Sigmoid colon (tissue), 3 donors: ENCODE results near the gene XYLT1.

ENCODE experiments used
- CTCF ChIP-seq, 4 experiments: fragments of 450-650 bp in 3 of 4; fragments of 200-600 bp in 1 of 4; IDR thresholded peaks; one replicate each; pipeline ENCODE4 v1.5.1; 2016 to 2019; ENCODE audit warnings: antibody characterized with exemption in 4 of 4, mild to moderate bottlenecking in 3 of 4, moderate library complexity in 2 of 4
- POLR2A ChIP-seq, 2 donors: fragments of 450-650 bp; IDR thresholded peaks; one replicate each; pipeline ENCODE4 v1.6.1; 2016; ENCODE audit warnings: antibody characterized with exemption in 2 of 2, mild to moderate bottlenecking in 2 of 2, moderate library complexity in 2 of 2

- TF ChIP-seq CTCF (IDR thresholded peaks at IDR 0.05): no peak
- TF ChIP-seq POLR2A (IDR thresholded peaks at IDR 0.05): no peak
Observed at GRCh38 chr16:17133851-17134250, 336.9 kb downstream of the XYLT1 start.
